Calu3 (cell line): ENCODE measurements around the gene FTMT. TPM values are rescaled to one million over a fixed set of nuclear protein-coding genes. Genes with fewer than 3 reads are reported as not detected.

Experiments used
- BruUV-seq: library from RNA; stranded (reverse); fragments of 400-500 nt; replicated peaks from 2 replicates; lab custom pipeline; 2021; lab: Mats Ljungman, UMichigan
- CTCF ChIA-PET: fragments of 300-600 bp; sonication (Branson Sonifier 250); formaldehyde crosslinking; loops from one replicate; lab custom pipeline; 2022; ENCODE audit warnings: antibody characterized with exemption; lab: Charles Lee
- DNase-seq: peaks from one replicate; pipeline ENCODE4 v3.0.0; 2022
- H3K27ac Mint-ChIP-seq: one replicate; pipeline ENCODE4 v1.8.0; 2022; ENCODE audit warnings: mixed read lengths; ENCODE audit not compliant: unreplicated experiment
- H3K27me3 Mint-ChIP-seq: one replicate; pipeline ENCODE4 v1.8.0; 2022; ENCODE audit warnings: mixed read lengths; ENCODE audit not compliant: unreplicated experiment
- H3K36me3 Mint-ChIP-seq: one replicate; pipeline ENCODE4 v1.8.0; 2022; ENCODE audit warnings: mild to moderate bottlenecking, moderate library complexity, mixed read lengths; ENCODE audit not compliant: insufficient read depth, unreplicated experiment
- H3K4me1 Mint-ChIP-seq: one replicate; pipeline ENCODE4 v1.8.0; 2022; ENCODE audit warnings: mild to moderate bottlenecking, low read depth, mixed read lengths; ENCODE audit not compliant: unreplicated experiment
- H3K4me3 Mint-ChIP-seq: one replicate; pipeline ENCODE4 v1.8.0; 2022; ENCODE audit warnings: mild to moderate bottlenecking, low read depth, moderate library complexity, mixed read lengths; ENCODE audit not compliant: unreplicated experiment
- H3K9me3 Mint-ChIP-seq: one replicate; pipeline ENCODE4 v1.8.0; 2022; ENCODE audit warnings: low read depth, mixed read lengths; ENCODE audit not compliant: unreplicated experiment
- intact Hi-C: fragments of 100-400 bp; cut with micrococcal nuclease; formaldehyde crosslinking; loops from one replicate; pipeline ENCODE4 v1.10.0; 2022; ENCODE audit not compliant: unreplicated experiment
- total RNA-seq: library from RNA; stranded (reverse); gene quantifications from 2 replicates; pipeline ENCODE4 v1.2.3, GENCODE V29; 2022
- TF ChIP-seq, protein P1 (sequence below): fragments of 200-600 bp; IDR thresholded peaks from one replicate; pipeline ENCODE4 v1.8.0; 2022; ENCODE audit warnings: antibody characterized with exemption; ENCODE audit not compliant: unreplicated experiment

The FTMT gene
- total RNA-seq, 1 experiment from 2014 or later = not detected

- Mint-ChIP-seq H3K36me3 (no peaks in the 10 kb centered on the region), H3K4me3 (no peak overlapping the region), H3K27me3 (no peaks in the 10 kb centered on the region), H3K27ac (no peak overlapping the region), H3K9me3 (no peaks in the 10 kb centered on the region), H3K4me1 (no peaks in the 10 kb centered on the region)
- no peak for DNase-seq
- TF ChIP-seq, protein P1, sequence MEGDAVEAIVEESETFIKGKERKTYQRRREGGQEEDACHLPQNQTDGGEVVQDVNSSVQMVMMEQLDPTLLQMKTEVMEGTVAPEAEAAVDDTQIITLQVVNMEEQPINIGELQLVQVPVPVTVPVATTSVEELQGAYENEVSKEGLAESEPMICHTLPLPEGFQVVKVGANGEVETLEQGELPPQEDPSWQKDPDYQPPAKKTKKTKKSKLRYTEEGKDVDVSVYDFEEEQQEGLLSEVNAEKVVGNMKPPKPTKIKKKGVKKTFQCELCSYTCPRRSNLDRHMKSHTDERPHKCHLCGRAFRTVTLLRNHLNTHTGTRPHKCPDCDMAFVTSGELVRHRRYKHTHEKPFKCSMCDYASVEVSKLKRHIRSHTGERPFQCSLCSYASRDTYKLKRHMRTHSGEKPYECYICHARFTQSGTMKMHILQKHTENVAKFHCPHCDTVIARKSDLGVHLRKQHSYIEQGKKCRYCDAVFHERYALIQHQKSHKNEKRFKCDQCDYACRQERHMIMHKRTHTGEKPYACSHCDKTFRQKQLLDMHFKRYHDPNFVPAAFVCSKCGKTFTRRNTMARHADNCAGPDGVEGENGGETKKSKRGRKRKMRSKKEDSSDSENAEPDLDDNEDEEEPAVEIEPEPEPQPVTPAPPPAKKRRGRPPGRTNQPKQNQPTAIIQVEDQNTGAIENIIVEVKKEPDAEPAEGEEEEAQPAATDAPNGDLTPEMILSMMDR = no peak
- CTCF ChIA-PET = no interaction called here
- BruUV-seq = no TSS peak
- intact Hi-C loops = no loop called here
Measured at GRCh38 chr5:121850272-121850671, 1.4 kb upstream of the FTMT start.

GRCh38 chr5:121853850-121854249, 2.2 kb downstream of the FTMT start:
- TF ChIP-seq, protein P1 = no peak
- intact Hi-C loops = no loop called here
- no peaks in the 10 kb centered on the region for H3K4me1 Mint-ChIP-seq
- CTCF ChIA-PET = no interaction called here
- H3K27me3 Mint-ChIP-seq = no peaks in the 10 kb centered on the region
- no peak for DNase-seq
- no TSS peak for BruUV-seq
- no peaks in the 10 kb centered on the region for H3K36me3 Mint-ChIP-seq
- H3K4me3 Mint-ChIP-seq = no peak overlapping the region
- H3K27ac Mint-ChIP-seq = no peak overlapping the region
- H3K9me3 Mint-ChIP-seq = no peaks in the 10 kb centered on the region

- H3K4me1 Mint-ChIP-seq = no peaks in the 10 kb centered on the region
- intact Hi-C loops = loop anchor here (10.0 kb wide), 2 partner anchors 228 to 1388 kb away; no protein-coding TSS in a partner anchor
- no TSS peak for BruUV-seq
Measured at GRCh38 chr5:121862801-121863200, 11.1 kb downstream of the FTMT start.

GRCh38 chr5:121863753-121864285, 12.1 kb downstream of the FTMT start:
- Mint-ChIP-seq H3K27me3 (no peaks in the 10 kb centered on the region), H3K36me3 (no peaks in the 10 kb centered on the region), H3K9me3 (no peaks in the 10 kb centered on the region), H3K4me3 (no peak overlapping the region), H3K4me1 (no peaks in the 10 kb centered on the region), H3K27ac (no peak overlapping the region)
- intact Hi-C loops = loop anchor here (10.0 kb wide), 2 partner anchors 229 to 1389 kb away; no protein-coding TSS in a partner anchor
- BruUV-seq = no TSS peak
- CTCF ChIA-PET = no interaction called here
- DNase-seq = no peak
- TF ChIP-seq, protein P1 = no peak

More at GRCh38 chr5:121862801-121863200, 11.1 kb downstream of the FTMT start:
- Mint-ChIP-seq H3K4me3 (no peak overlapping the region), H3K36me3 (no peaks in the 10 kb centered on the region), H3K27me3 (no peaks in the 10 kb centered on the region), H3K27ac (no peak overlapping the region), H3K9me3 (no peaks in the 10 kb centered on the region)
- CTCF ChIA-PET = no interaction called here
- TF ChIP-seq, protein P1 = no peak
- no peak for DNase-seq
